Tibial nerve (tissue), 4 donors: ENCODE measurements around the gene PLXNB2. TPM values are rescaled to one million over a fixed set of nuclear protein-coding genes. Genes with fewer than 3 reads are reported as not detected.

Source experiments
- DNase-seq, 2 donors: peaks; one replicate each; pipeline ENCODE4 v3.0.0-alpha.2; 2019; ENCODE audit warnings: low spot score in 2 of 2
- H3K27ac ChIP-seq, 4 donors: fragments of 200-600 bp; sonication (generic) in 3 of 4; one replicate each; pipeline ENCODE4 v1.5.1; 2017 to 2019; ENCODE audit warnings: mild to moderate bottlenecking in 1 of 4
- H3K27me3 ChIP-seq, 2 donors: fragments of 200-600 bp; sonication (generic) in 1 of 2; one replicate each; pipeline versions ENCODE4 v1.5.1 to v1.6.0; 2017 to 2019
- H3K36me3 ChIP-seq, 3 donors: fragments of 200-600 bp; sonication (generic); one replicate each; pipeline ENCODE4 v1.5.1; 2018 to 2019
- H3K4me1 ChIP-seq, 4 donors: fragments of 200-600 bp; sonication (generic) in 3 of 4; one replicate each; pipeline ENCODE4 v1.5.1; 2017 to 2019
- H3K4me3 ChIP-seq, 4 donors: fragments of 200-600 bp; sonication (generic) in 3 of 4; one replicate each; pipeline ENCODE4 v1.5.1; 2017 to 2019; ENCODE audit warnings: mild to moderate bottlenecking in 1 of 4, moderate library complexity in 1 of 4
- H3K9me3 ChIP-seq, 4 donors: fragments of 200-600 bp; sonication (generic) in 3 of 4; one replicate each; pipeline ENCODE4 v1.5.1; 2017 to 2019
- CTCF ChIP-seq, 5 experiments: fragments of 200-600 bp in 3 of 5; fragments of 450-650 bp in 2 of 5; sonication (generic) in 3 of 5; IDR thresholded peaks; one replicate each; pipeline ENCODE4 v1.5.1; 2016 to 2019; ENCODE audit warnings: antibody characterized with exemption in 5 of 5, mild to moderate bottlenecking in 3 of 5, moderate library complexity in 2 of 5
- EP300 ChIP-seq, 2 donors: sonication (generic); formaldehyde crosslinking; IDR thresholded peaks; one replicate each; pipeline ENCODE4 v1.6.1; 2017; ENCODE audit warnings: antibody characterized with exemption in 2 of 2, mild to moderate bottlenecking in 1 of 2
- POLR2A ChIP-seq, 2 donors: fragments of 450-650 bp; IDR thresholded peaks; one replicate each; pipeline ENCODE4 v1.6.1; 2017; ENCODE audit warnings: antibody characterized with exemption in 2 of 2, mild to moderate bottlenecking in 2 of 2, moderate library complexity in 2 of 2
- WGBS, 2 donors: methylation state at CpG; one replicate each; pipeline ENCODE4 v1.1.5; 2018; 5-methylcytosine and 5-hydroxymethylcytosine counted together
- total RNA-seq, 4 donors: library from RNA; depleted of rRNA; stranded (reverse); fragments of >200 nt; gene quantifications; one replicate each; pipeline ENCODE4 v1.1.0, GENCODE V29; 2016

Gene PLXNB2
- total RNA-seq, 4 donors from 2014 or later, result 135 to 193 (median 165) TPM

GRCh38 chr22:50297510-50298265 lies 9.8 kb downstream of the PLXNB2 start:
- Histone ChIP-seq H3K27ac (peak overlapping the region in 3 of 4 donors; percentile 55 to 97 (median 92)), H3K4me1 (peaks cover 0 to 100% (median 88%) of the 10 kb centered on the region in 4 donors), H3K36me3 (no peaks in the 10 kb centered on the region), H3K4me3 (no peak overlapping the region), H3K9me3 (no peaks in the 10 kb centered on the region), H3K27me3 (no peaks in the 10 kb centered on the region)
- no peak for DNase-seq
- 75 to 77% methylated on average over 20 of the region's 20 CpGs for WGBS, 2 donors
- TF ChIP-seq CTCF (IDR thresholded peaks at IDR 0.05) (no peak), EP300 (IDR thresholded peaks at IDR 0.05) (no peak), POLR2A (IDR thresholded peaks at IDR 0.05) (no peak)

- no peaks in the 10 kb centered on the region for H3K36me3 ChIP-seq
- TF ChIP-seq CTCF (IDR thresholded peaks at IDR 0.05) (no peak), POLR2A (IDR thresholded peaks at IDR 0.05) (no peak), EP300 (IDR thresholded peaks at IDR 0.05) (no peak)
- H3K4me1 ChIP-seq, result peaks cover 0 to 100% (median 86%) of the 10 kb centered on the region in 4 donors
- H3K27me3 ChIP-seq, result no peaks in the 10 kb centered on the region
- WGBS, 2 donors, result 34 to 37% methylated on average over 18 to 27 of the region's 29 CpGs
- H3K27ac ChIP-seq, result peak overlapping the region in 3 of 4 donors; percentile 55 to 97 (median 92)
- no peak overlapping the region for H3K4me3 ChIP-seq
- DNase-seq, result no peak
- H3K9me3 ChIP-seq, result no peaks in the 10 kb centered on the region
Measured at GRCh38 chr22:50296658-50297490, 10.6 kb downstream of the PLXNB2 start.

GRCh38 chr22:50294319-50294656 lies 13.2 kb downstream of the PLXNB2 start:
- no peak for TF ChIP-seq CTCF (IDR thresholded peaks at IDR 0.05)
- no peak for TF ChIP-seq POLR2A (IDR thresholded peaks at IDR 0.05)
- TF ChIP-seq EP300 (IDR thresholded peaks at IDR 0.05), result no peak
- Histone ChIP-seq H3K36me3 (peaks cover under 1 to 25% (median 10%) of the 10 kb centered on the region in 3 donors), H3K27me3 (no peaks in the 10 kb centered on the region), H3K4me3 (no peak overlapping the region), H3K9me3 (no peaks in the 10 kb centered on the region), H3K4me1 (peaks cover 0 to 93% (median 63%) of the 10 kb centered on the region in 4 donors), H3K27ac (peak overlapping the region; percentile 54 to 93 (median 82))
- 34% methylated on average over 5 of the region's 5 CpGs; no CpG with 5 or more reads in 1 of the 2 donors for WGBS, 2 donors
- DNase-seq, result no peak

- DNase-seq, result no peak
- 1 to 9% methylated on average over 22 to 35 of the region's 42 CpGs for whole genome bisulfite sequencing, 2 donors
- peak overlapping the region; percentile 54 to 93 (median 82) for H3K27ac ChIP-seq
- H3K27me3 ChIP-seq, result no peaks in the 10 kb centered on the region
- H3K4me1 ChIP-seq, result peaks cover 0 to 92% (median 56%) of the 10 kb centered on the region in 4 donors
- H3K36me3 ChIP-seq, result peaks cover 5 to 31% (median 15%) of the 10 kb centered on the region in 3 donors
- H3K4me3 ChIP-seq, result peak overlapping the region; percentile 15 to 42 (median 33)
- TF ChIP-seq POLR2A (IDR thresholded peaks at IDR 0.05), result no peak
- TF ChIP-seq EP300 (IDR thresholded peaks at IDR 0.05), result no peak
- no peak for TF ChIP-seq CTCF (IDR thresholded peaks at IDR 0.05)
- no peaks in the 10 kb centered on the region for H3K9me3 ChIP-seq
Measured at GRCh38 chr22:50293441-50294318, 13.8 kb downstream of the PLXNB2 start.
